Right ventricle myocardium superior (tissue), 1 donor: ENCODE measurements around the gene HS6ST3. TPM values are rescaled to one million over a fixed set of nuclear protein-coding genes. Genes with fewer than 3 reads are reported as not detected.
A peak's percentile ranks its signal among the peaks of the same experiment; 100 is the strongest.

Experiments used
- ATAC-seq: fragments of 200-7000 bp; cut with Tn5 transposase; one replicate; pipeline ENCODE4 v1.9.1; 2020; ENCODE audit warnings: mild to moderate bottlenecking; ENCODE audit not compliant: poor library complexity
- DNase-seq: peaks from one replicate; pipeline ENCODE4 v3.0.0-alpha.2; 2020
- intact Hi-C: fragments of 100-400 bp; cut with DNase I; formaldehyde crosslinking; loops from one replicate; pipeline ENCODE4 v1.11.2; 2022
- total RNA-seq: library from RNA; stranded (reverse); fragmentation: NEBNext Ultra II Directional; extraction: Animal tissue kit (Norgen Biotek cat#: 25700); gene quantifications from one replicate; pipeline ENCODE4 v1.2.1, GENCODE V29; 2021
- donor health status: DM: no; HTN: yes; CAD: no; lungs with severe emphysema.

Gene HS6ST3
- total RNA-seq, 1 donor from 2014 or later: 0.56 TPM

DNA sequence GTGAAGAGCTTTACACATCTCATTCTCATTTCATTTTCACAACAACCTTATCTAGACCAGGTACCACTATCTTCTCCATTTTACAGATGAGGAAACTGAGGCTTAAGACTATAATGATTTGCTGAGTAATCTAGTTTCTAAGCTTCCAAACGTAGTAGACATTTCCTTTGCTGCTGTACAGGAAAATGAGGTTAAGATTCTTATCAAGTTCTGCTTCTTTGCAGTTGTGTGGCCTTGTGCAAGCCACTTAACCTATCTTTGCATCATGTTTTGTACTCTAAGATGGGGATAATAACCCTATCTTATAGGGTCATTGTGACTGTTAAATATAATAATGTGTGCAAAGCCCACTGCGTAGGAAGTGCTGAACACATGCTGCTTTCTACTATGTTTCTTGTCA is 307.9 kb downstream of the HS6ST3 start:
- no peak for ATAC-seq
- no peak for DNase-seq
- intact Hi-C loops: no loop called here

DNA sequence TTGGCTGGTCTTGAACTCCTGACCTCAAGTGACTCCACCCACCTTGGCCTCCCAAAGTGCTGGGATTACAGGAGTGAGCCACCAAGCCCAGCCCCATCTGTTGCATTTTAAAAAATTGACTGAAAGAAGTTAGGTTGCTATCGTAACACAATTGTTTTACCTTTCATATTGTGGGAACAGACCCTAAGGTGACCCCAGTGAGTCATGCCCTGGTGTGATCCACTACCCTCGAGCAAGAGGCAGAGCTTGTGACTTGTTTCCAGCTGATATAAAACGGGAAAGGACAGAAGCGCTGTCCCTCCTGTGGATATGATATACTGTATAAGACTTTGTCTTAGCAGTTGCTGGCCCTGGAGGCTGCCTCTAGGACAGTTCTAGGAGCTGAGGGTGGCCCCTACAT is 308.6 kb downstream of the HS6ST3 start:
- ATAC-seq: no peak
- DNase-seq: no peak
- intact Hi-C loops: no loop called here

DNA sequence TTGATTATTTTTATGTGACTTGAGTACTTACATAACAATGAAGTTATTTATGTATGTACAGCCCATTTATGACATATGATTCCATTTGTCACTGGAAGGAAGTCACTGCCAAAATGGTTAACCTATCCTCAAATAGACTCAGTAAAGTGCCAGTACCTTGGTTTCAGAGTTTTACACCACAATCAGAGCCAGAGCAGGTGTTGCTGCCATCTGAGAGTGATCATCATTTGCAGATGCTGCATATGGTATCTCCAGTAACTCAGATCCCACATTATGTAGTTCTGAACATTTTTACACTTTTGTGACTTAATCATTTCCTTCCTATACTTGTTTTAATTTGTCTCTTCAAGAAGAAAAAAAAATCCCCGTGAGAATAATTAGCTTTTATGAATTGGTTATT is 313.3 kb downstream of the HS6ST3 start:
- DNase-seq (no peak), ATAC-seq (no peak)
- intact Hi-C loops: no loop called here

DNA sequence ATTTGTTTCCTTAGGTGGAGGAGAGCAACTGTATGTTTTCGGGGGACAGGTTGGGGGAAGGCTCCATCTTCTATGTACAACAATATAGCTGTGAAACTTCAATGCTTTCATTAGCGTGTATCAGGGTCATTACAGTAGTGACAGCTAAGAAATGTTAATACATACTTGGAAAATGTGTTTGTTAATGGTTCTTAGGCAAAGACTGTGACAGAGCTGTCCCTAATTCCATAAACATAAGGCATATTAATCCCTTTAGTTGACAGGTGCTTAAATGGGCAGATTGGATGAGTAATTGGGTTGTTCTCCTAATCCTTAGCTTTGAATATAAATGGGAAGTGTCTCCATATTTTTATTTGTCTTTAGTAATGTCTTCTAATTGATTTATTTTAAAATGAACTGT is 313.7 kb downstream of the HS6ST3 start:
- DNase-seq: no peak
- ATAC-seq: no peak
- intact Hi-C loops: no loop called here

DNA sequence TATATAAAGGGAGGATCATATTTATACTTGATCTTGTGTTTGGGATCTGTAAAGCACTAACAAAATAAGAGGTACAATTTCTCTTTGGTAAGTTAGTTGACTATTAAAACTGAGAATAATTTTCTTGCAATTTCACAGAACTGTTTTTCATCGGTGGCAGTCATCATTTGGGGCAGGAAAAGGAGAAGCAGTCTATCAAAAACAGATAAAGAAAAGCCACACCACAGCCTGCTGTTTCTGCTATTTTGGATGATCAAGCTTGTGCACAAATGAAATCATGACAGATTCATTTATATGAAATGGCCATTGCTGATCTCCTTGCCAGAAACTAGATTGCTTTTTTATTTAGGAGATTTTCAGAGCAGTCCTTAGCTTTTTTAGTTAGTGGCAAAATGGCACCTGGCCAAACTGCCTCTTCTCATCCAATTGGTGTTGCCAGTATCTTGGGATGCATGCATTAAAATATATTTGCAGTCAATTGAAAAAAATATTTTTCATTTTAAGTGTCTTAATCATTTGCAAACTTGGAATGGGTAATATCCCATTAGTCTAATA is 326.0 kb downstream of the HS6ST3 start:
- ATAC-seq: no peak
- intact Hi-C loops: no loop called here
- no peak for DNase-seq

DNA sequence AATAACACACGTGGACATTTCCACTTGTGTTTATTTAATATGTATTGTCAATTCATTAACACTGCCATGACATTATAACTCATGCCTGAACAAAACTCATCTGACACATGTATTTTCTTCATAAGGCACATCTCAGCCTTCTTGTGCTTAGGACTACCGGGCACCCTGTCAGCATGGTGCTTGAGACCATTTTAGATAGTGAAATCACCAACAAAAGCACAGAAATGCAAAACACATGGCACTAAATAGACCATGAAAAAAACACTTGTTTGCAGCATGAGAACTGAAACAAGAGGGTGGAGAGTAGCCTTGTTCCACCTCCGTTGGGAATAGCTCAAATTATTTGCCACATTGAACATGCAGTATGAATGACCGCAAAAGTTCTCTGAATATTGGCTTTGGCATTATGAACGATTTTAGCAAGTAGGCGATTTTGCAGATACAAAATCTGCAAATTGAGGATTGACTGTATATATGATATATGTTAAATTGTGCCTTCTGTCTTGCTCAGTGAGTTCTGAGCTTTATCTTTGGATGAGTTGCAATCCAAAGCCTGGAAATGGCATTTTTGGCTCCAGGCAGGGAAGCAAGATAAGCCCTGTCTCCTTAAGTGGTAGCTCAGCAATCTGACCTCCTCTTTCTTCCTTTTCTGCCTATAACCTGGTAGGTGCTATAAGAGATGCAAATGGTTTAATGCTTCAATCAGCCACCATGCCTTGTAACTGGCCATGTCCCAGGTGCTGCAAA is 328.2 kb downstream of the HS6ST3 start:
- DNase-seq (no peak), ATAC-seq (no peak)
- intact Hi-C loops: no loop called here

DNA sequence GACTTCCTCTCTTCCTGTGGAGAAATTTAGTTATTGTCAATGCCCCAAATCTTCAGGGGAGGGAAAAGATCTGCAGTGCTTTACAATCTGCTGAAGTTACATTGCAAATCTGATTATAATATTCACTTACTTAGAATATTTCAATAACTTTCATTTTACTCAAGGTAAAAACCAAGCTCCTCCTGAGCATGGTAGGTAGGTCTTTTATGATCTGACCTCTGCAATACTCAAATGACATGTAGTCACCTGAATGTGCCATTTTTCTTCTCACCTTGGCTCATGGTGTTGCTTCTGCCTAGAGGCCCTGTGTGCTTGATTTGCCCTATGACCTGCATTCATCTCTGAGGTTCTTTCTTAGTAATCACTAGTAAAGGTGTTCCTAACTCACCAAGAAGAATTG is 331.4 kb downstream of the HS6ST3 start:
- DNase-seq (no peak), ATAC-seq (no peak)
- intact Hi-C loops: no loop called here

DNA sequence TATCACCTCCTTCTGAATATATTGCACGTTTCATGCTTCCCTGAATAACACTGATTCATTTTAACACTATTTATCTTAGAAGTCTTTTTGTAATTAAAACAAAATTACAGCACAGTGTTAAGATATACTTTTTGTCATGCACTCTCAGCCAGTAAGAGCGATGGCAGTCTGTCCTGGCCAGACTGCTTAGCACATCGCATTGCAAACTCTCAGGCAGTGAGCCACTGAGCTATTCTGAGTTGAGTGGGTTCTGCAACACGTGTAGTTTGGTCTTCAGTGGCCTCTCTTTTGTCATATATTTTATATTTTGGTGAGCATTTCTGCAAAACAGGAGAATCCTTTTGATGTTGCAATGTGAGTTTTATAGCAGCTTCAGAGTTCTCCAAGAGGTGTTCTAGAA is 332.1 kb downstream of the HS6ST3 start:
- intact Hi-C loops: no loop called here
- ATAC-seq (no peak), DNase-seq (no peak)

DNA sequence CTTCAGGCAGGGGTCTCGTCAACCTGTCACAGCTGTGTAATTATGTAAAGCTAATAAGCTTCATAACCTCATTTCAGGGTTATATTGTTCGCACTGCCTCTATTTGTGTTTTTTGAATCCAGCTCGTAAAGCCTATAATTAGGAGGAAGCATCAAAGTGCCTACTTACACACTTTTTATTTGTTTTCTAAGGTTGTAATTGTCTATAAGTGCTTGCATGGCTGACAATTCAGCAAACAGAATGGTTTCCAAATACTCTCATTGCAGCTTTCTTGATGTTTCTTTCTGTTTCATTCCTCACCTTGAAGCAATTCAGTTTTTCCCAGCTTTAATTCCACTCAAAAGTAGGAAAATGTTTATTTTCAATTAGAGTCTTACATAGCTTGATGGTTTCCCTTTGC is 336.3 kb downstream of the HS6ST3 start:
- no peak for ATAC-seq
- intact Hi-C loops: no loop called here

DNA sequence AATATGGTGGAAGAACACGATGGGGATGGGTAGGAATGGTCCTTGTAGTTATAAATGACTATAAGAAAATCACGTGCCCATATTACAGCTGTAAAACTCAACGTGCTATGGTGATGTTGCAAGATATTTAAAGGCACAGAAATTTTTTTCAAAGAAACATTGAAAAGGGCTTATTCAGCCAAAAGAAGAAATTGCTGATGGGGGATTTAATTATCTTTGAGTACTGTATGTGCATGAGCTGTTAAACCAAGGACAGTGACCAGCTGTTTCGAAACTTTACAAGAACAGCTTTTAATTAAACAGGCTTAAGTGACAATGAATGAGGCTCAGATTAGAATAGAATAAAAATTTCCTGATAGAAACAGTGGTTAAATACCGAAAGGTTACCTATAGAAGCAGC is 339.0 kb downstream of the HS6ST3 start:
- DNase-seq (no peak), ATAC-seq (no peak)
- intact Hi-C loops: no loop called here

More for the DNA sequence above, 336.3 kb downstream of the HS6ST3 start:
- DNase-seq: no peak

DNA sequence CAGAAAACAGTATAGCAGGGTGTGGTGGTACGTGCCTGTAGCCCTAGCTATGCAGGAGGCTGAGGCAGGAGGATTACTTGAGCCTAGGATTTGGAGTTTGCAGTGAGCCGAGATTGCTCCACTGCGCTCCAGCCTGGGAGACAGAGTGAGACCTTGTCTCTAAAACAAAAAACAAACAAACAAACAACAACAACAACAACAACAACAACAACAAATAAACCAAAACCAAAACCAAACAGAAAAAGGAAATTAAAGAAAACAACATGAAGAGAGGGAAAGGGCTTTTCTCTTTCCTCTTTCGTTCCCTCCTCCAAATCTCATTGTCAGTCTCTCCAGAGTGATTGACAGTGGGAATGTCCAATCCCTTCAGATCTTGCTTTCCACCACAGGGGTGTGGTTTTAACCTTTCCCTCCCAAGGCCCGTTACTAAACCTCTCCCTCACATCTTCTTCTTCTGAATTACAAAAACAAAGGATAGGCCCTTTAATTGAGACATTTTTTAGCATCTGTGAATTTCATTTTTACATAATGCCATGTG is 341.2 kb downstream of the HS6ST3 start:
- intact Hi-C loops: no loop called here
- DNase-seq (no peak), ATAC-seq (no peak)

DNA sequence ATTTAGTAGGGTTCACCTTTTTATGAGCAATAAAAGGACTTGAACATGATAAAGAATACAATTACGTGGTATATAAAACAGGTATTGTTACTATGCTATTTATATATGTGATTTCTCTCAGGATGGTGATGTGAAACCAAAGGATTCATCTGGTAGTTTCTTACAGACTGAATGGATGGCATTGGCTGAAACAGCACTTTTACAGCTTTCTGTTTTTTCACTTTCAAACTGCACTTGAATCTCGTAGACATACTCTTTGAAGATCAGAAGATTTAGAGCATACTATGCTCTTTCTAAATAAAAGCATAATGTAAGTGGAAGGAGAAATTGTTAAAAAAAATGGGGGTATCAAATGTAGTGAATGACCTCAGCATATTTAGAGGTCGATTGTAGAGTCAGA is 354.8 kb downstream of the HS6ST3 start:
- ATAC-seq: no peak
- no peak for DNase-seq
- intact Hi-C loops: no loop called here

DNA sequence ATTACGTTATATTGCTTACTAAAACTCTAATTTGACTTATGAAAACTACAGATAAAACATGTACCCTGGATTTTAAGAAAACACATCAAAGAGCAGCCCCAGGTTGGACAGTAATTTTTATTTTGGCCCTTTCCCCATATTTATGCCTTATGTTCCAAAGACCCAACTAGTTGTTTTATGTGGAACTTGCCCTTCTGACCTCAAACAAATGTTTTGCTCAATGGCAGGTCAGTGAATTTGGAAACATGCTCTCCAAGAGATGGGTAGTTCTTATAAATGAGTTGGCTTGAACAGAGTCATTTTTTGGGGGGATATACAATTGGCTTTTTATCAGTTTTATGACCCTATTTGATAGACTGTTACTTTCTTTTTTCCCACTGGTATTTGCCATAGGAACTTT is 360.0 kb downstream of the HS6ST3 start:
- no peak for DNase-seq
- intact Hi-C loops: no loop called here
- ATAC-seq: no peak

DNA sequence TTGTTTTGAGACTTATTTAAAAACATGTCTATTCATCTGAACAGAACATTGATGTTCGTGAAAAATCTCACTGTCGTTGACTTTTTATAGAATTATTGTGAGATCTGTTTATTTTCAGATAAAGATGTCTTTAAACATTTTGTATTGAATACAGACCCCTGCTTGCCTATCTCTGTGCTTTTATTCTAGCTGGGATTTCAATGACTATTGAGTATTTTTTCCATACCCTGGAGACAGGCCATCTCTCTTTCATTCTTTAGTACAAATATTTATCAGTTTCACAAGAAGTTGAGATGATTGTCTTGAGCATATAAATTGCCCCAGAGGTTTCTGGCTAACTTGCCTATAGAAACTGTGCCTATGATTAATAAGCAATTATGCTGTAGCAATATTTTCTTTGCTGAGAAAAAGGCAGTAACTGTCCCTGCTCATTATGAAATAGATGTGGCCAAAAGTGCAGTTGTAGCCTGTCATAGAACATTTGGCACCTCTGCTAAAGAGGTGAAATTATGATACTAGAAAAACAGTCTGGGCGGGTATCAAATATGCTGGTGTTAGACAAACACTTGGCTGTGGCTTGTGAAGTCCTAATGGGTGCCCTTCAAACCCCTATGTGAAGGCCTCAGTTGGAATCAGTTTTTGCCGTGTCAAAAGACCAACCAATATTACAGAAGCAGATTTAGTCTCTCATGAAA is 360.6 kb downstream of the HS6ST3 start:
- ATAC-seq (no peak), DNase-seq (no peak)
- intact Hi-C loops: no loop called here

DNA sequence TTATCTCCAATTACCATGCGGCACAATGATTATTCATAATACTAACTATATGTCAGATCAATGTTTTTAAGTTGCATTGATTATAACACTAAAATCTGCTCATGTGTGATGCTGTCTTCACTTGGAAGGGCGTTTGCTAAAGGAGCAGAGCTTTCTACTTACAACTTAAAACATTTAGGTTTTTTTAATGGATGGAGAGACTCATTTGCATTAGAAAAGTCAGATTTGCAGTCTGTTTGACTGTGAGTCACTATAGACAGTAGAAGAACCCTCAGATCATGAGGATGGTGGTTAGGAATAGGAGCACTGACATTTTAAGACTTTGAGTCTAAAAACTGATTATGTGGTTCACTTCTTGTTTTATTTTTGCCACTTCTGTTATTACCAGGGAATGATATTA is 364.6 kb downstream of the HS6ST3 start:
- intact Hi-C loops: no loop called here
- no peak for DNase-seq
- no peak for ATAC-seq

DNA sequence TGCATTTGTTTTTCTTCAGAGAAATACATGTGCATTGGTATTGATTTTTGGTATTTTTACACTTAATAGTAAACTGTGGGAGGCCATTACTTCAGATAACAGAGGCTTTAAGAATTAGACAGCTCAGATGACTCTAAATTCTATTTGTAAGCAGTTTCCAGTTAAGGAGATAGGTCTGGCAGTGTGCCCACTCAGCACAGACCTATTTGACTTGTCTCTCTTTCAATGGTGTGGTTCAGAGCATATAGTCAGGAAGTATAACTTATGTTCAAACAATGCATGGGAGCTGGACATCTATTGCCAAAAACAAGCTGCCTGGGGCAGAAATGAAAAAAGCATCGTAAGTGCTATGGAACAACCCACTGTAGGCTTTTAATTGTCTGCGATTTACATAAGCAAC is 370.7 kb downstream of the HS6ST3 start:
- DNase-seq (no peak), ATAC-seq (no peak)
- intact Hi-C loops: no loop called here

DNA sequence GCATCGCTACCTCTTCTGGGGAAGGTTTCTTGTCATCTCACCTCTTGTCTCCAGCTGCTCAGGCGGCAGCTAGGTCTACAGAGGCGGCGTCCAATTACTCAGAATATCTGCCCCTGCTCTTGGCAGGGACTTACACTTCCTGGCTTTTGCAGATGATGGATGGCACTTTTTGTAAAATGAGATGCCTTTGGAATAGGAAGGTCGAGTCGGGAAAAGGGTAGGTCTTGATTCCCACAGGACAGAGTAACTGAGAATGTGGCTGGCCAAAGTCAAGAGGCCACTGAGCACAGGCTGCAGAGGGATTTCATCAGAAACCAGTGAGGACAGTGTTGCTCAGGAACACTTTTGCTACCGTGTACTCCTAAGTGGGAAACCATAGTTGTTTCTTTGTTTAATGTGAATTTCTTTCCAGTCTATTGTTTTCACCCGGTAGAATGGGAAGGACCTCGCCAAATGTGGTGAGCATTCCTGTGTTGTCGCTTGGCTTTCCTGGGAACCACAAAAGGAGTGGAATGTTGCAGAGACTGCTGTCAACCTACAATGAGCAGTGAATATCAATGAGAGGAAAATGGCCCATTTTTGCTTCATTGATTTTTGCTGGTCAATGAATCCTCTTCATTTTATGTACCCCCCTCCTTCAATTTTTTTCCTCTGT is 383.7 kb downstream of the HS6ST3 start:
- ATAC-seq (peak; percentile 20), DNase-seq (no peak)
- intact Hi-C loops: no loop called here

DNA sequence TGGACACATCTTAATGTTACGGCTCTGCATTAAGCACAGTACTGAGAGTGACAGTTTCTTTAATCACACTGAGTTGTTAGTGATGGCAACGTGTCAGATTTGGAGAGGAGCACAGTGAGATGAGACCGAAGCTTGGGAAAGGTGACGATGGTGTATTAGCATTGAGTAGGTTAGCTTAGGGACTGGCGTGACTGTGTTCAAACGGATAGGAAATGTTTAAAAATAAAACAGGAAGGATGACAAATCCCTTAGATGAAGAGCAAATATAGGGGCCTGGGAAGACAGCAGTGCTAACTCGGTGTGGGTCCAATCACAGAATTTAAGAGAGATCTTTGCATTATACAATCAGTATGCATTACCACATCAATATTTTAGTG is 384.3 kb downstream of the HS6ST3 start:
- no peak for DNase-seq
- intact Hi-C loops: no loop called here
- ATAC-seq: peak; percentile 27

DNA sequence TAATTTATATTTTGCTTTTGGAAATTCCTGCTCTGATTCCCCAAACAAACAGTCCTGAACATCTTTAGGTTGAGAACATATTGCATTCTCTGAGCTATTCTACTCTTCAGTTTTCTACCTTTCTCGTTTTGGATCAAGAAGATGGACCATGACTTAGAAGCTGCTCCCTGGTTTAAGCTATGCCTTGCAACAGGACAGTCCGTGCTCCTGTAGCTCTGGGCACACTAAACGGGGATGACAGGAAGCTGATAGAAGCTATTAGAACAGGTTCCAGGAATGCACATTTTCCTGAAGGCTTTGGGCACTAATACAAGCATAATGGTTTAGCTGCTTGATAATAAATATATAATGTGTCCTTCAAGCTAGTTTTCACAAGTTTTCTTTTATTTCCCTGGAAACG is 385.2 kb downstream of the HS6ST3 start:
- DNase-seq: no peak
- peak; percentile 70 for ATAC-seq
- intact Hi-C loops: no loop called here

DNA sequence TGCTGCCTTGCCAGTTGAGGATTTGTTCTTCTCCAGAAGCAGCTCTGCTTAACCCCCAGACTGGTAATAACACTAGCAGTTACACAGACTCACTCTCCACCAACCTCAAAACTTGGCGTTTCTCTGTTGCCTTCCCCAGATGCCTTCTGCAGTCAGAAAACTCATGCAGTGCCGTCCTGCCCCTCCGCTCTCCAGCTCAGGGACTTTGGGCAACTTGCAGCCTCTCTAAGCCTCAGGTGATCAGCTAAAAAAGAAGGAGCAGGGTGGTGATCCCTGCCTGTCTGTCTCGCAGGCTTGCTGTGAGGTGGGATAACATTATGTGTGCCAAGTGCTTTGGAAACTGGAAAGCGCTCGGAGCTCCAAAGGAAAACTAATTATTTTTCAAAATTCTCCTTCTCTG is 391.6 kb downstream of the HS6ST3 start:
- intact Hi-C loops: no loop called here

More for the DNA sequence above, 391.6 kb downstream of the HS6ST3 start:
- ATAC-seq (no peak), DNase-seq (no peak)
